C4-2B (cell line): ENCODE measurements around the gene KRT20.

Experiments
- H3K27ac ChIP-seq: fragments of 450-650 bp; 2 replicates; pipeline ENCODE4 v1.5.1; 2017
- ZFX ChIP-seq: fragments of 450-650 bp; IDR thresholded peaks from 2 replicates; pipeline ENCODE4 v1.6.1; 2017
- TF ChIP-seq, protein P1 (sequence below): fragments of 450-650 bp; conservative IDR thresholded peaks from 2 replicates; pipeline ENCODE4 v1.5.1; 2017; ENCODE audit warnings: mild to moderate bottlenecking

KRT20 gene

DNA sequence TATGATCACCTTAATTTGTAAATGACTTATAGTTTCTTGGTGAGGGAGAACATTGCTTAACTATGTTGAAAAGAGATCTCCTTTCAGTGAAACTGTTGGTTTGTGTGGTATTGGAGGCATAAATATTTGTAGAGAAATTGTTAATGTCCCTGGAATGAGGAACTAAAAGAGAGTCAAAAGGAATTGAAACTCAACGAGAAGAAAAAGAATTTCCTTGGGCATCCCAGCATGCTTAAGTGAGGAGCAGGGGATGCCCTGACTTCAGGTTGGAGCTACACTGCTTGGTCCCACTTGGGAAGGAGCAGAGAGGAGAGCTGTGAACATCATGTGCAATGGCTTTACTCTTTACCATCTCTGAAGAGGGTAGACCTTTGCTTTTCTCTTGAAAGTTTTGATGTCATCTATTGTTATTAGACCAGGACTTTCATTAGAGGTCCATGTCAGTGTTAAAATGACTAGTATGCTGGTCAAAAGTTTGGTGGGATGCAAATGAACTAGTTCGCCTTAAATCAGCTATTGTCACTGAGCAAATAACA is 30.7 kb upstream of the KRT20 start:
- H3K27ac ChIP-seq: no peak overlapping the region
- TF ChIP-seq, protein P1, sequence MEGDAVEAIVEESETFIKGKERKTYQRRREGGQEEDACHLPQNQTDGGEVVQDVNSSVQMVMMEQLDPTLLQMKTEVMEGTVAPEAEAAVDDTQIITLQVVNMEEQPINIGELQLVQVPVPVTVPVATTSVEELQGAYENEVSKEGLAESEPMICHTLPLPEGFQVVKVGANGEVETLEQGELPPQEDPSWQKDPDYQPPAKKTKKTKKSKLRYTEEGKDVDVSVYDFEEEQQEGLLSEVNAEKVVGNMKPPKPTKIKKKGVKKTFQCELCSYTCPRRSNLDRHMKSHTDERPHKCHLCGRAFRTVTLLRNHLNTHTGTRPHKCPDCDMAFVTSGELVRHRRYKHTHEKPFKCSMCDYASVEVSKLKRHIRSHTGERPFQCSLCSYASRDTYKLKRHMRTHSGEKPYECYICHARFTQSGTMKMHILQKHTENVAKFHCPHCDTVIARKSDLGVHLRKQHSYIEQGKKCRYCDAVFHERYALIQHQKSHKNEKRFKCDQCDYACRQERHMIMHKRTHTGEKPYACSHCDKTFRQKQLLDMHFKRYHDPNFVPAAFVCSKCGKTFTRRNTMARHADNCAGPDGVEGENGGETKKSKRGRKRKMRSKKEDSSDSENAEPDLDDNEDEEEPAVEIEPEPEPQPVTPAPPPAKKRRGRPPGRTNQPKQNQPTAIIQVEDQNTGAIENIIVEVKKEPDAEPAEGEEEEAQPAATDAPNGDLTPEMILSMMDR: no peak
- TF ChIP-seq ZFX: no peak

DNA sequence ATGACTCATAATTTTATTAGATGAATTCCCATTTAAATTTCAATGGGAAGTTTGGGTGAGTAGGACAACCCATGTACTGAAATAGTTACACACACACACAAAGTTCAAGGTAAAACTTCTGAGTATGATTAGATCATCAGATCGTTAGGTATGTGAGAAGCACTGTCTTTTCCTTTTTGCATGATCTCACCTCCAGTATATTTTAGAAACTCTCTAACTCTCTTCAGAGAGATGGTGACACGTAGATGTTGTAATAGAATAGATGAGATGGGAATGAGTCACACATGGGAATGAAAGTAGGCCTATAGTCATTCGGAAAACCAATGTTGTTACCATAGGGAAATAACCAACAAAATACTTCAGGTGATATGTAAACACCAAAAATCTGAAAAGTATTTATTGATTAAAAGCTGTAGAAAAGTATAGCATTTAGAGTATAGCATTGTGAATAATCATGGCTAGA is 30.2 kb upstream of the KRT20 start:
- no peak overlapping the region for H3K27ac ChIP-seq
- TF ChIP-seq, protein P1: no peak
- no peak for TF ChIP-seq ZFX

- H3K27ac ChIP-seq: no peak overlapping the region
- TF ChIP-seq, protein P1: no peak
- no peak for TF ChIP-seq ZFX
Observed at GRCh38 chr17:40914075-40914855, 29.2 kb upstream of the KRT20 start.

GRCh38 chr17:40912486-40913210 is 27.6 kb upstream of the KRT20 start:
- H3K27ac ChIP-seq: no peak overlapping the region
- TF ChIP-seq, protein P1: no peak
- no peak for TF ChIP-seq ZFX

DNA sequence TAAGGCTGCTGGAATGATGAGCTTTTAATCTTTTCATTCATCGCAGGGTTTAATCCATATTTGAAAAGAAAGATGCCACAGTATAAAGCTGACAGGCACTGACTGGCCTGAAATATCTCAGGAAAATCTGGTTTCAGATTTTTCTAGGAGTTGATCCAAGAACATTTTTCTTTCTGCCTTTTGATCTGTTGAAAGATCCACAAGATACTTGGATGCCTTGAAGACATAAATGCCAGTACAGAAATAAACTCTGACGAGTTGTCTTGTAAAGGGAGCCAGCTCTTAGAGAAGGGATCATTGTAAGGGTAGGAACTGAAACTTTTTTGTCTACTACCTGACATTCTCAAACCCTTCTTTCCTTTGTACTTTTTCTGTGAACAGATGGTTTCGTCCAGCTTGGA is 25.4 kb upstream of the KRT20 start:
- H3K27ac ChIP-seq: no peak overlapping the region
- TF ChIP-seq, protein P1: no peak
- no peak for TF ChIP-seq ZFX

GRCh38 chr17:40909755-40910154 is 24.7 kb upstream of the KRT20 start:
- H3K27ac ChIP-seq: no peak overlapping the region
- TF ChIP-seq, protein P1: no peak
- TF ChIP-seq ZFX: no peak

- no peak overlapping the region for H3K27ac ChIP-seq
Observed at GRCh38 chr17:40909351-40909750, 24.3 kb upstream of the KRT20 start.

More at GRCh38 chr17:40909351-40909750, 24.3 kb upstream of the KRT20 start:
- TF ChIP-seq, protein P1: peak; percentile 89
- no peak for TF ChIP-seq ZFX
